ENCODE data around the gene DRAXIN.
A peak's percentile ranks its signal among the peaks of the same experiment; 100 is the strongest.

DRAXIN gene

DNA sequence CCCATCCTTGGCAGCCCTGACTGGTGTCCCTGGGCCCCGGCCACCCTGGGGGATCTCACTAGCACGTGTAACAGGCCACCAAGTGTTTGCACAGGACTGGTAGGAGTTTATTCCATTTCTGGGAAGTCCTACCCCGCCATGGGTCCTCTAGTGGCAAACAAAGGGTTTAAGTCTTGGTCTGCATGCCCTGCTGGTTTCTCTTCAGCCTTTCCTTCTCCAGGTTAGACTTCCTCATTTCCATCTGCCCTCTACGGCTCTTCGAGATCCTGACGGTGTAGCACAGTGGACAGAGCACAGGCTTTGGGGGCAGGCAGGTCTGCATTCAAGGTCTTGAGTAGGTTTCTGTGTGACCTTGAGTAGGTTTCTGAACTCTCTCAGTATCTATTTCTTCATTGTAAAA, 47.3 kb downstream of the DRAXIN start:
- TF ChIP-seq POLR2AphosphoS5 (IDR thresholded peaks at IDR 0.05; ENCODE audit: low read depth, low read length) = no peak
- TF ChIP-seq SPI1 (IDR thresholded peaks at IDR 0.05; ENCODE audit: low read depth, low read length) = peak; percentile 52
- no peak for FAIRE-seq
- no peak for DNase-seq (ENCODE audit: insufficient read length, low spot score)

GRCh38 chr1:11740258-11741192, 49.0 kb downstream of the DRAXIN start:
- FAIRE-seq = peak; percentile 86
- no peak for TF ChIP-seq POLR2AphosphoS5 (IDR thresholded peaks at IDR 0.05; ENCODE audit: low read depth, low read length)
- no peak for TF ChIP-seq TAF1 (IDR thresholded peaks at IDR 0.05; ENCODE audit: low read depth, low read length)
- no peak for TF ChIP-seq POU2F2 (IDR thresholded peaks at IDR 0.05; ENCODE audit: low read depth, low read length)
- no peak for TF ChIP-seq POLR2A (IDR thresholded peaks at IDR 0.05; ENCODE audit: low read depth, low read length)
- TF ChIP-seq SPI1 (IDR thresholded peaks at IDR 0.05; ENCODE audit: low read depth, low read length) = no peak
- no peak for TF ChIP-seq PAX5 (IDR thresholded peaks at IDR 0.05; ENCODE audit: insufficient read depth, low read length, severe bottlenecking)
- no peak for DNase-seq (ENCODE audit: insufficient read length, low spot score)

- TF ChIP-seq TAF1 (IDR thresholded peaks at IDR 0.05; ENCODE audit: low read depth, low read length) (no peak), SPI1 (IDR thresholded peaks at IDR 0.05; ENCODE audit: low read depth, low read length) (no peak), PAX5 (IDR thresholded peaks at IDR 0.05; ENCODE audit: insufficient read depth, low read length, severe bottlenecking) (no peak), POLR2A (IDR thresholded peaks at IDR 0.05; ENCODE audit: low read depth, low read length) (no peak), POLR2AphosphoS5 (IDR thresholded peaks at IDR 0.05; ENCODE audit: low read depth, low read length) (no peak), POU2F2 (IDR thresholded peaks at IDR 0.05; ENCODE audit: low read depth, low read length) (no peak)
- FAIRE-seq (no peak), DNase-seq (ENCODE audit: insufficient read length, low spot score) (no peak)
Measured at GRCh38 chr1:11741482-11741881, 50.0 kb downstream of the DRAXIN start.

DNA sequence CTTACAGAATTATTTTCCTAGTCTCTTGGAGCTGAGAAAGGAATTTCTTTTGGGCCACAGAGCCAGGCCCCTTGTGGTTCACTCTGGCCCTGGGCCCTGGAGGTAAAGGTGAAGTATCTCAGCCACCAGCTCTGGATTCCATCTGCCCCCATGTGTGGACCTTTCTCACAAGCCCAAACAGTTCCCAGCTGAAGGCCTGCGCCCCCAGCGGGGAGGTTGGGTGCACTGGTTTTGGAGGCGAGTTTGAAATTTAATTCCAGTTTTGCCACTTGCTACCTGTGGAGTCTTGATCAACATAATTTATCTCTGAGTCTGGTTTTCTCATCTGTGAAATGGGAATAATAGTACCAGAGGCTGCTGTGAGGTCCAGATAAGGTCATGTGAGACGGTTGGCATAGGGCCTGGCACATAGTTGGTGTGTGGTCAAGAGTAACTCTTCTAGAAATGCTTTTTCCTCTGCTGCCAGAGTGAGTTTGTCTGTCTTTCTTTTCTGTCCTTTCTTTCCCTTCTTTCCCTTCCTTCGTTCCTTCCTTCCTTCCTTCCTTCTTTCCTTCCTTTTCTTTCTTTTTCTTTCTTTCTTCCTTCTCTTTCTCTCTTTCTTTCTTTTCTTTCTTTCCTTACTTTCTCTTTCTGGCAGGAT, 50.5 kb downstream of the DRAXIN start:
- no peak for DNase-seq (ENCODE audit: insufficient read length, low spot score)
- no peak for FAIRE-seq
- TF ChIP-seq POU2F2 (IDR thresholded peaks at IDR 0.05; ENCODE audit: low read depth, low read length) = no peak
- TF ChIP-seq TAF1 (IDR thresholded peaks at IDR 0.05; ENCODE audit: low read depth, low read length) = no peak
- no peak for TF ChIP-seq POLR2A (IDR thresholded peaks at IDR 0.05; ENCODE audit: low read depth, low read length)
- no peak for TF ChIP-seq SPI1 (IDR thresholded peaks at IDR 0.05; ENCODE audit: low read depth, low read length)
- TF ChIP-seq PAX5 (IDR thresholded peaks at IDR 0.05; ENCODE audit: insufficient read depth, low read length, severe bottlenecking) = no peak
- TF ChIP-seq POLR2AphosphoS5 (IDR thresholded peaks at IDR 0.05; ENCODE audit: low read depth, low read length) = no peak

DNA sequence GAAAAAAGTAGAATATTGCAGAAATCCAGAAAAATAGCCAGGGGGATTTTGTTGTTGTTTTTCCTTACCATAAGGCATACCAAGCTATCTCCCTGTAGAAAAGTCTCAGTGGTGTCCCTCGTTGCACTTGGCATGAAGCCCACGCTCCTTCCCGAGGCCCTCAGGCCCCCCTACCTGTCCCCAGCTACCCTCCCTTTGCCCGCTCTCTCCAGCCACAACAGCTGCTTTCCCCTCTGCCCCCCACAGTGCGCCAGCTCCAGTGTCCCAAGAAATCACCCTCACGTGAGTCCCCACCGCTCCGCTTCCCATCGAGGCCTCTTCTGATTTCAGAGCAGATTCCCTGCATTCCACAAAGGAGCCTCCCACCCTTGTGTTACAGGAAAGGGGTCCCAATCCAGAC, 52.8 kb downstream of the DRAXIN start:
- TF ChIP-seq POLR2A (IDR thresholded peaks at IDR 0.05; ENCODE audit: low read depth, low read length) (no peak), SPI1 (IDR thresholded peaks at IDR 0.05; ENCODE audit: low read depth, low read length) (no peak), PAX5 (IDR thresholded peaks at IDR 0.05; ENCODE audit: insufficient read depth, low read length, severe bottlenecking) (no peak), POLR2AphosphoS5 (IDR thresholded peaks at IDR 0.05; ENCODE audit: low read depth, low read length) (no peak), TAF1 (IDR thresholded peaks at IDR 0.05; ENCODE audit: low read depth, low read length) (no peak), POU2F2 (IDR thresholded peaks at IDR 0.05; ENCODE audit: low read depth, low read length) (no peak)

DNA sequence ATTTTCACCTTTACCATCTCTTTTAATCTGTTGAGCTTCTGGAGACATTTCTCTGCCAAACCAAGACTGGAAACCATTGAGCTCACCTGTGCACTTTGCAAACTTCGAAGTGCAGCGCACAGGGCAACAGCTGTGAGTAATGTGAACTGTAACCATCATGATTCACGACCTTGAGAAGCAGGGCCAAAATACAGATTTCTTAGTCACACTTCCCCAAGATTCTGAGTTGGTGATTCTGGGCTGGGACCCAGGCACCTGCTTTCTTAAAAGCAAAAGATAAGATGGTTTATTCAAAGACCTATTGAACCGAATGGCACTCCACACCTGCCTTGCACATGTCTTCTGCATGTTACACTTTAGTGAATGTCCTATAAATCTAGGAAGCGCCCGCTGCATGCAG, 54.6 kb downstream of the DRAXIN start:
- FAIRE-seq = no peak
- DNase-seq (ENCODE audit: insufficient read length, low spot score) = no peak

More for the DNA sequence above, 52.8 kb downstream of the DRAXIN start:
- DNase-seq (ENCODE audit: insufficient read length, low spot score) (no peak), FAIRE-seq (no peak)

DNA sequence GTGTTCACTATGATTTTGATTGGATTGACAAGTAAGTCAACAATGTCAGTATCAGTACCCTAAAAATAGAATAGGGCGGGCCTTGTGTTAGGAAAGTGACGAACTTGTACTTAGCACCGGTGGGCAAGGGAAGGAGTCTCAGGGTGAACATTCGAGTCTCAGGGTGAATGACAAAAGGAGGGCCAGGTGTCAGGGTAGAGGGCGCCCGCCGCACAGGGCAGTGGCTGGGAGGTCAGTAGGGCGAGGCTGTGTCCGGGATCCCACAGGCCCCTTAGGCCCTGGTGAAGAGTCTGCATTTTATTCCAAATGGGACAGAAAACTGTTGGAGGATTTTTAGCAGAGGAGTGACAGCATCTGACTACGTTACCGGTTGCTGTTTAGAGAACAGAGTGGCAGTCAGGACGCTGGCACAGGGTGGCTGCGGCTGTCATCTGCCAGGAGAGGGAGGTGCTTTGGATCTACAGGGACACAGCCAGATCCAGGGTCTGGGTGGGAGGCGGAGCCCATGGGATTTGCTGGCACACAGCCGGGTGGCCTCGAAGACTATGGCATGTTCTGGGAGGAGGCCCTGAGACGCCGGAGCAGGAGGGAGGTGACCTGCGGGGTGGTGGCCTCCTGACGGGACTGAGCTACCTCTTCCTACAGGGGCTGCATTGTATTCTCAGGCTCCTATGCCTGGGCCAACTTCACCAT, 55.4 kb downstream of the DRAXIN start:
- DNase-seq (ENCODE audit: insufficient read length, low spot score) = no peak
- no peak for FAIRE-seq
- TF ChIP-seq PAX5 (IDR thresholded peaks at IDR 0.05; ENCODE audit: insufficient read depth, low read length, severe bottlenecking) (no peak), SPI1 (IDR thresholded peaks at IDR 0.05; ENCODE audit: low read depth, low read length) (no peak), POU2F2 (IDR thresholded peaks at IDR 0.05; ENCODE audit: low read depth, low read length) (no peak), POLR2A (IDR thresholded peaks at IDR 0.05; ENCODE audit: low read depth, low read length) (no peak), TAF1 (IDR thresholded peaks at IDR 0.05; ENCODE audit: low read depth, low read length) (no peak), POLR2AphosphoS5 (IDR thresholded peaks at IDR 0.05; ENCODE audit: low read depth, low read length) (no peak)

More for the DNA sequence above, 54.6 kb downstream of the DRAXIN start:
- TF ChIP-seq TAF1 (IDR thresholded peaks at IDR 0.05; ENCODE audit: low read depth, low read length) = no peak
- no peak for TF ChIP-seq SPI1 (IDR thresholded peaks at IDR 0.05; ENCODE audit: low read depth, low read length)
- TF ChIP-seq POLR2AphosphoS5 (IDR thresholded peaks at IDR 0.05; ENCODE audit: low read depth, low read length) = no peak
- TF ChIP-seq PAX5 (IDR thresholded peaks at IDR 0.05; ENCODE audit: insufficient read depth, low read length, severe bottlenecking) = no peak
- no peak for TF ChIP-seq POU2F2 (IDR thresholded peaks at IDR 0.05; ENCODE audit: low read depth, low read length)
- no peak for TF ChIP-seq POLR2A (IDR thresholded peaks at IDR 0.05; ENCODE audit: low read depth, low read length)

GRCh38 chr1:11748294-11749202, 57.0 kb downstream of the DRAXIN start:
- TF ChIP-seq POLR2AphosphoS5 (IDR thresholded peaks at IDR 0.05; ENCODE audit: low read depth, low read length) (no peak), POU2F2 (IDR thresholded peaks at IDR 0.05; ENCODE audit: low read depth, low read length) (no peak), SPI1 (IDR thresholded peaks at IDR 0.05; ENCODE audit: low read depth, low read length) (no peak), TAF1 (IDR thresholded peaks at IDR 0.05; ENCODE audit: low read depth, low read length) (no peak), POLR2A (IDR thresholded peaks at IDR 0.05; ENCODE audit: low read depth, low read length) (no peak), PAX5 (IDR thresholded peaks at IDR 0.05; ENCODE audit: insufficient read depth, low read length, severe bottlenecking) (no peak)
- DNase-seq (ENCODE audit: insufficient read length, low spot score) (no peak), FAIRE-seq (no peak)
